Naive thymus-derived CD4-positive, alpha-beta T cell (primary cell): Measurements from ENCODE around the gene MUTYH. TPM values are rescaled to one million over a fixed set of nuclear protein-coding genes. Genes with fewer than 3 reads are reported as not detected.
A peak's percentile ranks its signal among the peaks of the same experiment; 100 is the strongest.

Experiments used
- ATAC-seq: fragments of 150-1000 bp; cut with Tn5 transposase; 2 replicates; pipeline ENCODE4 v1.10.0; 2021; ENCODE audit warnings: mild to moderate bottlenecking, moderate library complexity
- CTCF ChIA-PET: fragments of 350-600 bp; sonication (Branson Sonifier 250); formaldehyde crosslinking; loops from one replicate; lab custom pipeline; 2021; ENCODE audit warnings: antibody characterized with exemption; lab: Charles Lee
- POLR2A ChIA-PET: fragments of 350-600 bp; sonication (Branson Sonifier 250); formaldehyde crosslinking; loops from one replicate; lab custom pipeline; 2021; ENCODE audit warnings: antibody characterized with exemption, inconsistent platforms; lab: Charles Lee
- DNase-seq, 9 donors: peaks; one replicate each; pipeline versions ENCODE4 v3.0.0 to v3.0.0-alpha.2; 2020 to 2022; ENCODE audit warnings: mixed read lengths in 1 of 9
- H3K27ac ChIP-seq: one replicate; pipeline ENCODE4 v1.7.0; 2013; ENCODE audit warnings: mild to moderate bottlenecking, low read depth, low read length, moderate library complexity
- H3K27me3 ChIP-seq, 2 donors: one replicate each; pipeline ENCODE4 v1.7.0; 2013; ENCODE audit warnings: low read length in 2 of 2, mild to moderate bottlenecking in 2 of 2, moderate library complexity in 2 of 2; ENCODE audit not compliant: control insufficient read depth in 2 of 2, insufficient read depth in 2 of 2
- H3K36me3 ChIP-seq, 3 experiments: 1 replicate in 2 of 3; 2 replicates in 1 of 3; pipeline ENCODE4 v1.7.0; 2013; ENCODE audit warnings: low read length in 3 of 3, mild to moderate bottlenecking in 3 of 3, moderate library complexity in 1 of 3; ENCODE audit not compliant: insufficient read depth in 3 of 3, control insufficient read depth in 2 of 3
- H3K4me1 ChIP-seq, 2 donors: one replicate each; pipeline ENCODE4 v1.7.0; 2013; ENCODE audit warnings: low read length in 2 of 2, mild to moderate bottlenecking in 2 of 2, moderate library complexity in 1 of 2; ENCODE audit not compliant: control insufficient read depth in 2 of 2, insufficient read depth in 2 of 2
- H3K4me3 ChIP-seq: 2 replicates; pipeline ENCODE4 v1.7.0; 2013; ENCODE audit warnings: mild to moderate bottlenecking, low read length
- H3K9me3 ChIP-seq, 3 experiments: 1 replicate in 2 of 3; 2 replicates in 1 of 3; pipeline ENCODE4 v1.7.0; 2013; ENCODE audit warnings: low read length in 3 of 3; ENCODE audit not compliant: control insufficient read depth in 2 of 3
- H3K27ac Mint-ChIP-seq, 9 donors: one replicate each; pipeline ENCODE4 v1.8.0; 2020 to 2022; ENCODE audit warnings: mixed read lengths in 9 of 9, mild to moderate bottlenecking in 8 of 9, moderate library complexity in 5 of 9, inconsistent platforms in 2 of 9
- H3K27me3 Mint-ChIP-seq, 5 donors: one replicate each; pipeline ENCODE4 v1.8.0; 2021 to 2022; ENCODE audit warnings: mixed read lengths in 5 of 5, mild to moderate bottlenecking in 1 of 5
- H3K36me3 Mint-ChIP-seq, 5 donors: one replicate each; pipeline ENCODE4 v1.8.0; 2020 to 2022; ENCODE audit warnings: mixed read lengths in 5 of 5, mild to moderate bottlenecking in 3 of 5, inconsistent platforms in 1 of 5
- H3K4me1 Mint-ChIP-seq, 7 donors: one replicate each; pipeline ENCODE4 v1.8.0; 2020 to 2022; ENCODE audit warnings: mixed read lengths in 7 of 7, mild to moderate bottlenecking in 3 of 7, inconsistent platforms in 1 of 7
- H3K4me3 Mint-ChIP-seq, 10 donors: one replicate each; pipeline ENCODE4 v1.8.0; 2020 to 2022; ENCODE audit warnings: mild to moderate bottlenecking in 10 of 10, mixed read lengths in 10 of 10, moderate library complexity in 6 of 10, inconsistent platforms in 2 of 10
- H3K9me3 Mint-ChIP-seq, 11 donors: one replicate each; pipeline ENCODE4 v1.8.0; 2020 to 2022; ENCODE audit warnings: mixed read lengths in 11 of 11, mild to moderate bottlenecking in 4 of 11, inconsistent platforms in 1 of 11, moderate library complexity in 1 of 11
- intact Hi-C, 2 donors: fragments of 100-400 bp; cut with micrococcal nuclease; formaldehyde crosslinking; loops; one replicate each; pipeline ENCODE4 v1.15.1; 2023
- polyA plus RNA-seq, 2 donors: library from polyadenylated mRNA; unstranded; fragments of 300-500 nt; fragmentation: Illumina TruSeq; gene quantifications; one replicate each; pipeline ENCODE4 v1.2.3, GENCODE V29; 2021
- total RNA-seq, 6 experiments: library from RNA in 5 of 6; stranded (reverse) in 5 of 6; gene quantifications; 1 replicate in 5 of 6; 2 replicates in 1 of 6; pipeline ENCODE4 v1.2.3 and lab custom pipeline; 2021 to 2026

MUTYH gene
- total and polyA plus RNA-seq, 7 experiments from 2014 or later, result 17.7 to 85.4 (median 59.1) TPM

GRCh38 chr1:45305231-45305630, 35.0 kb downstream of the MUTYH start:
- Mint-ChIP-seq H3K27me3 (no peaks in the 10 kb centered on the region), H3K27ac (peak overlapping the region; percentile 19 to 97 (median 93)), H3K36me3 (no peaks in the 10 kb centered on the region), H3K4me3 (peak overlapping the region; percentile 7 to 96 (median 90)), H3K9me3 (no peaks in the 10 kb centered on the region), H3K4me1 (peaks cover 6 to 32% (median 26%) of the 10 kb centered on the region in 7 donors)
- no peak for ATAC-seq
- H3K27me3 ChIP-seq, result no peaks in the 10 kb centered on the region
- no peak for DNase-seq
- no peaks in the 10 kb centered on the region for H3K9me3 ChIP-seq
- H3K4me1 ChIP-seq, result peaks cover 7 to 9% of the 10 kb centered on the region in 2 donors
- POLR2A ChIA-PET, result interaction anchor here (0.9 to 5.3 kb wide), 3 partner anchors 9 to 195 kb away, joined by 3 to 85 read pairs (median 3); partner anchors contain the start of genes CCDC163, MMACHC, MUTYH and TOE1
- intact Hi-C loops, result loop anchor here (2.0 to 10.0 kb wide), 2 partner anchors 500 to 566 kb away; partner anchors contain the start of genes KIF2C (in 1 of the 2) and MAST2 (in 1 of the 2)
- no peaks in the 10 kb centered on the region for H3K36me3 ChIP-seq
- CTCF ChIA-PET, result interaction anchor here (0.7 to 11.7 kb wide), 4 partner anchors 10 to 290 kb away, joined by 3 to 255 read pairs (median 4); partner anchors contain the start of genes HECTD3 and UROD
- peak overlapping the region; percentile 88 for H3K27ac ChIP-seq
- H3K4me3 ChIP-seq, result no peak overlapping the region

GRCh38 chr1:45304311-45305081, 35.7 kb downstream of the MUTYH start:
- no peaks in the 10 kb centered on the region for H3K27me3 Mint-ChIP-seq
- H3K4me1 Mint-ChIP-seq, result peaks cover 6 to 32% (median 26%) of the 10 kb centered on the region in 7 donors
- POLR2A ChIA-PET, result interaction anchor here (0.9 to 8.4 kb wide), 9 partner anchors 10 to 573 kb away, joined by 3 to 126 read pairs (median 10); partner anchors contain the start of genes CCDC163, EIF2B3, HECTD3 and MMACHC
- DNase-seq (peak in 1 of 9 donors; percentile 25), ATAC-seq (no peak)
- Histone ChIP-seq H3K9me3 (no peaks in the 10 kb centered on the region), H3K4me3 (peak overlapping the region; percentile 95), H3K27ac (peak overlapping the region; percentile 88), H3K36me3 (no peaks in the 10 kb centered on the region), H3K4me1 (peaks cover 7 to 9% of the 10 kb centered on the region in 2 donors), H3K27me3 (no peaks in the 10 kb centered on the region)
- CTCF ChIA-PET, result interaction anchor here (0.7 to 11.7 kb wide), 5 partner anchors 11 to 297 kb away, joined by 3 to 255 read pairs (median 3); partner anchors contain the start of genes HECTD3 and UROD
- H3K27ac Mint-ChIP-seq, result peak overlapping the region; percentile 90 to 97 (median 95)
- peak overlapping the region; percentile 89 to 96 (median 92) for H3K4me3 Mint-ChIP-seq
- intact Hi-C loops, result loop anchor here (1.0 to 10.0 kb wide), 5 partner anchors 246 to 943 kb away; partner anchors contain the start of genes AKR1A1 (in 1 of the 2), KIF2C (in 1 of the 2), MAST2 (in 1 of the 2) and PLK3 (in 1 of the 2)
- H3K9me3 Mint-ChIP-seq, result no peaks in the 10 kb centered on the region
- H3K36me3 Mint-ChIP-seq, result no peaks in the 10 kb centered on the region

GRCh38 chr1:45303520-45304310, 36.5 kb downstream of the MUTYH start:
- peak; percentile 86 to 96 (median 93) for DNase-seq
- no peaks in the 10 kb centered on the region for H3K9me3 ChIP-seq
- Mint-ChIP-seq H3K27me3 (no peaks in the 10 kb centered on the region), H3K4me1 (peaks cover 6 to 32% (median 26%) of the 10 kb centered on the region in 7 donors), H3K27ac (peak overlapping the region; percentile 90 to 97 (median 95)), H3K9me3 (no peaks in the 10 kb centered on the region), H3K36me3 (no peaks in the 10 kb centered on the region), H3K4me3 (peak overlapping the region; percentile 89 to 96 (median 92))
- peak overlapping the region; percentile 95 for H3K4me3 ChIP-seq
- H3K4me1 ChIP-seq, result peaks cover 7 to 9% of the 10 kb centered on the region in 2 donors
- intact Hi-C loops, result loop anchor here (1.0 to 10.0 kb wide), 24 partner anchors 23 to 944 kb away; partner anchors contain the start of genes ARMH1 (in 2 of the 2), CCDC163 (in 2 of the 2), EIF2B3 (in 2 of the 2) and HPDL (in 2 of the 2)
- peak; percentile 94 for ATAC-seq
- ChIA-PET POLR2A (interaction anchor here (0.6 to 8.4 kb wide), 26 partner anchors 23 to 630 kb away, joined by 3 to 126 read pairs (median 5); partner anchors contain the start of genes AKR1A1, ARMH1, CCDC163 and DYNLT4), CTCF (interaction anchor here (0.5 to 11.7 kb wide), 12 partner anchors 10 to 573 kb away, joined by 3 to 255 read pairs (median 3); partner anchors contain the start of genes CCDC163, HECTD3, MMACHC and MUTYH)
- H3K36me3 ChIP-seq, result no peaks in the 10 kb centered on the region
- peak overlapping the region; percentile 88 for H3K27ac ChIP-seq
- no peaks in the 10 kb centered on the region for H3K27me3 ChIP-seq

- Mint-ChIP-seq H3K4me1 (peaks cover 6 to 32% (median 26%) of the 10 kb centered on the region in 7 donors), H3K4me3 (peak overlapping the region; percentile 13 to 93 (median 84)), H3K36me3 (no peaks in the 10 kb centered on the region), H3K9me3 (no peaks in the 10 kb centered on the region), H3K27ac (peak overlapping the region in 7 of 9 donors; percentile 10 to 95 (median 90)), H3K27me3 (no peaks in the 10 kb centered on the region)
- ATAC-seq (no peak), DNase-seq (no peak)
- Histone ChIP-seq H3K36me3 (no peaks in the 10 kb centered on the region), H3K27me3 (no peaks in the 10 kb centered on the region), H3K27ac (peak overlapping the region; percentile 79), H3K4me3 (peak overlapping the region; percentile 95), H3K9me3 (no peaks in the 10 kb centered on the region), H3K4me1 (peaks cover 7 to 9% of the 10 kb centered on the region in 2 donors)
- ChIA-PET CTCF (interaction anchor here (0.5 to 11.7 kb wide), 9 partner anchors 9 to 511 kb away, joined by 3 to 255 read pairs (median 5); partner anchors contain the start of genes CCDC163, HECTD3, MMACHC and MUTYH), POLR2A (interaction anchor here (0.7 to 8.4 kb wide), 18 partner anchors 26 to 581 kb away, joined by 3 to 126 read pairs (median 4); partner anchors contain the start of genes AKR1A1, CCDC163, DYNLT4 and HECTD3)
- intact Hi-C loops, result loop anchor here (1.0 to 10.0 kb wide), 22 partner anchors 24 to 945 kb away; partner anchors contain the start of genes ARMH1 (in 2 of the 2), CCDC163 (in 2 of the 2), EIF2B3 (in 2 of the 2) and HPDL (in 2 of the 2)
Measured at GRCh38 chr1:45302505-45303150, 37.6 kb downstream of the MUTYH start.

GRCh38 chr1:45300669-45300997, 39.6 kb downstream of the MUTYH start:
- Mint-ChIP-seq H3K4me3 (peak overlapping the region in 3 of 10 donors; percentile 5 to 26 (median 16)), H3K27ac (peak overlapping the region in 2 of 9 donors; percentile 28 to 40), H3K36me3 (no peaks in the 10 kb centered on the region), H3K27me3 (no peaks in the 10 kb centered on the region), H3K9me3 (no peaks in the 10 kb centered on the region), H3K4me1 (peaks cover 6 to 30% (median 22%) of the 10 kb centered on the region in 7 donors)
- H3K27ac ChIP-seq, result no peak overlapping the region
- DNase-seq (no peak), ATAC-seq (no peak)
- H3K9me3 ChIP-seq, result no peaks in the 10 kb centered on the region
- peaks cover 7 to 9% of the 10 kb centered on the region in 2 donors for H3K4me1 ChIP-seq
- no peak overlapping the region for H3K4me3 ChIP-seq
- no peaks in the 10 kb centered on the region for H3K36me3 ChIP-seq
- no peaks in the 10 kb centered on the region for H3K27me3 ChIP-seq
- ChIA-PET CTCF (interaction anchor here (0.6 to 11.7 kb wide), 8 partner anchors 40 to 636 kb away, joined by 3 to 255 read pairs (median 4); partner anchors contain the start of genes HECTD3, MUTYH and UROD), POLR2A (interaction anchor here (0.7 to 8.4 kb wide), 2 partner anchors 287 to 526 kb away, joined by 3 to 126 read pairs; partner anchors contain the start of genes HECTD3 and UROD)
- intact Hi-C loops, result loop anchor here (1.0 to 10.0 kb wide), 5 partner anchors 286 to 947 kb away; partner anchors contain the start of genes MAST2 (in 1 of the 2), PLK3 (in 1 of the 2) and RAD54L (in 1 of the 2)
